ENCODE measurements around the gene FOXK2. TPM values are rescaled to one million over a fixed set of nuclear protein-coding genes. Genes with fewer than 3 reads are reported as not detected.
"Not testable (repeated sequence)": the region's sequence is repeated elsewhere in the genome, so short reads cannot be mapped to it uniquely, and the experiment has no call there.

FOXK2 gene
- total RNA-seq, 1 experiment from 2014 or later, result 57.7 TPM

GRCh38 chr17:82534401-82534812 is 14.9 kb downstream of the FOXK2 start (continued):
- TF ChIP-seq USF1 (CRISPR knock-in tag; IDR thresholded peaks at IDR 0.05) (no peak), JUN (CRISPR knock-in tag; IDR thresholded peaks at IDR 0.05) (no peak)

GRCh38 chr17:82536512-82537201 is 17.1 kb downstream of the FOXK2 start:
- Mint-ChIP-seq H3K4me3 (no peak overlapping the region), H3K27ac (peak overlapping the region; percentile 88), H3K9me3 (no peaks in the 10 kb centered on the region), H3K27me3 (ENCODE audit: low read depth) (no peaks in the 10 kb centered on the region), H3K36me3 (no peaks in the 10 kb centered on the region), H3K4me1 (peaks cover 34% of the 10 kb centered on the region)
- DNase-seq (ENCODE audit: low spot score), result no peak
- peak; percentile 55 for ATAC-seq
- TF ChIP-seq USF2 (CRISPR knock-in tag; IDR thresholded peaks at IDR 0.05) (no peak), NR1H2 (CRISPR knock-in tag; IDR thresholded peaks at IDR 0.05) (no peak), GTF2I (CRISPR knock-in tag; conservative IDR thresholded peaks at IDR 0.05) (no peak), ATF2 (CRISPR knock-in tag; IDR thresholded peaks at IDR 0.05; ENCODE audit: borderline replicate concordance, low read depth) (no peak), OVOL2 (CRISPR knock-in tag; IDR thresholded peaks at IDR 0.05; ENCODE audit: borderline replicate concordance) (no peak), MYBL2 (CRISPR knock-in tag; IDR thresholded peaks at IDR 0.05) (no peak), MAX (CRISPR knock-in tag; IDR thresholded peaks at IDR 0.05) (no peak), ZBTB43 (CRISPR knock-in tag; IDR thresholded peaks at IDR 0.05) (no peak), PREB (CRISPR knock-in tag; IDR thresholded peaks at IDR 0.05; ENCODE audit: borderline replicate concordance) (no peak), TEAD1 (CRISPR knock-in tag; IDR thresholded peaks at IDR 0.05) (no peak), PRDM15 (CRISPR knock-in tag; IDR thresholded peaks at IDR 0.05) (no peak), ATF1 (CRISPR knock-in tag; IDR thresholded peaks at IDR 0.05) (no peak), E2F1 (CRISPR knock-in tag; IDR thresholded peaks at IDR 0.05) (no peak), IRF1 (CRISPR knock-in tag; IDR thresholded peaks at IDR 0.05) (no peak)
- CTCF ChIA-PET, result interaction anchor here (1.2 to 3.5 kb wide), 4 partner anchors 15 to 111 kb away, joined by 3 to 27 read pairs (median 8); no protein-coding TSS in a partner anchor
- POLR2A ChIA-PET, result no interaction called here

- CTCF ChIA-PET, result interaction anchor here (1.2 to 3.5 kb wide), 4 partner anchors 14 to 111 kb away, joined by 3 to 27 read pairs (median 8); no protein-coding TSS in a partner anchor
- POLR2A ChIA-PET, result not testable (repeated sequence)
Measured at GRCh38 chr17:82537228-82537627, 17.7 kb downstream of the FOXK2 start.

GRCh38 chr17:82539076-82539475 is 19.5 kb downstream of the FOXK2 start:
- DNase-seq (ENCODE audit: low spot score); ATAC-seq; H3K4me3 Mint-ChIP-seq; H3K36me3 Mint-ChIP-seq; H3K27me3 Mint-ChIP-seq (ENCODE audit: low read depth); H3K9me3 Mint-ChIP-seq; POLR2A ChIA-PET: not testable (repeated sequence)
- peak overlapping the region; percentile 29 for H3K27ac Mint-ChIP-seq
- CTCF ChIA-PET, result interaction anchor here (0.6 to 3.3 kb wide), 2 partner anchors 11 to 44 kb away, joined by 3 to 12 read pairs; no protein-coding TSS in a partner anchor
- peaks cover 36% of the 10 kb centered on the region for H3K4me1 Mint-ChIP-seq

More at GRCh38 chr17:82537228-82537627, 17.7 kb downstream of the FOXK2 start:
- ATAC-seq; H3K36me3 Mint-ChIP-seq; H3K27me3 Mint-ChIP-seq (ENCODE audit: low read depth); H3K4me3 Mint-ChIP-seq; H3K9me3 Mint-ChIP-seq; H3K27ac Mint-ChIP-seq; DNase-seq (ENCODE audit: low spot score): not testable (repeated sequence)
- H3K4me1 Mint-ChIP-seq, result peaks cover 34% of the 10 kb centered on the region

Measured in WTC11 (cell line).